H1 (cell line): ENCODE results near the gene GPC6. TPM values are rescaled to one million over a fixed set of nuclear protein-coding genes. Genes with fewer than 3 reads are reported as not detected.
A peak's percentile ranks its signal among the peaks of the same experiment; 100 is the strongest.

Experiments used
- CTCF ChIA-PET: fragments of 300-600 bp; sonication (Branson Sonifier 250); formaldehyde crosslinking; loops from one replicate; lab custom pipeline; 2021; ENCODE audit not compliant: partially characterized antibody; lab: Charles Lee
- POLR2A ChIA-PET: fragments of 300-600 bp; sonication (Branson Sonifier 250); formaldehyde crosslinking; loops from one replicate; lab custom pipeline; 2021; ENCODE audit warnings: inconsistent platforms; ENCODE audit not compliant: partially characterized antibody; lab: Charles Lee
- DNase-seq, 2 experiments: peaks; one replicate each; pipeline versions ENCODE4 v3.0.0 to v3.0.0-alpha.2; 2010 to 2022; ENCODE audit warnings: low spot score in 2 of 2, low read depth in 1 of 2, mixed read lengths in 1 of 2
- FAIRE-seq: peaks from 2 replicates; lab custom pipeline; 2011; peaks lifted over from hg19 to GRCh38; lab: Jason Lieb, UNC
- H2AFZ ChIP-seq: 2 replicates; pipeline ENCODE4 v1.8.1; 2012; ENCODE audit warnings: low read length, inconsistent platforms
- H2AK5ac ChIP-seq: 2 replicates; pipeline ENCODE4 v1.6.1; 2013; ENCODE audit warnings: low read depth, low read length
- H2BK120ac ChIP-seq: replicated peaks from 2 replicates; pipeline ENCODE3; 2013; ENCODE audit warnings: low read depth, low read length, inconsistent platforms
- H2BK12ac ChIP-seq: 2 replicates; pipeline ENCODE4 v1.6.1; 2013; ENCODE audit warnings: low read depth, low read length
- H2BK15ac ChIP-seq: 2 replicates; pipeline ENCODE4 v1.6.1; 2013; ENCODE audit warnings: low read length
- H2BK20ac ChIP-seq: 2 replicates; pipeline ENCODE4 v1.6.1; 2013; ENCODE audit warnings: low read length
- H2BK5ac ChIP-seq: 2 replicates; pipeline ENCODE4 v1.6.1; 2013; ENCODE audit warnings: low read depth, low read length
- H3K14ac ChIP-seq: 2 replicates; pipeline ENCODE4 v1.6.1; 2013; ENCODE audit warnings: inconsistent platforms; ENCODE audit not compliant: insufficient read length
- H3K18ac ChIP-seq: 2 replicates; pipeline ENCODE4 v1.6.1; 2013; ENCODE audit warnings: low read length; ENCODE audit errors: extremely low read depth
- H3K23ac ChIP-seq: 2 replicates; pipeline ENCODE4 v1.6.1; 2013; ENCODE audit warnings: inconsistent platforms; ENCODE audit not compliant: insufficient read length
- H3K23me2 ChIP-seq: 2 replicates; pipeline ENCODE4 v1.6.1; 2013; ENCODE audit warnings: low read depth, low read length
- H3K27ac ChIP-seq: 2 replicates; pipeline ENCODE4 v1.6.1; 2011; ENCODE audit warnings: low read depth, low read length, inconsistent platforms
- H3K27me3 ChIP-seq, 4 experiments: replicated peaks in 1 of 4; 1 replicate in 1 of 4; 2 replicates in 3 of 4; pipeline versions ENCODE4 v1.6.1 to v1.8.1; 2011 to 2013; ENCODE audit warnings: low read length in 3 of 4, mild to moderate bottlenecking in 3 of 4, inconsistent platforms in 2 of 4, mixed read lengths in 2 of 4, moderate library complexity in 1 of 4; ENCODE audit not compliant: control insufficient read depth in 3 of 4, insufficient read depth in 3 of 4; ENCODE audit errors: extremely low read depth in 1 of 4
- H3K36me3 ChIP-seq, 4 experiments: 2 replicates each; pipeline versions ENCODE4 v1.6.1 to v1.8.1; 2011 to 2013; ENCODE audit warnings: mild to moderate bottlenecking in 4 of 4, low read length in 3 of 4, moderate library complexity in 2 of 4, control low read depth in 1 of 4, inconsistent platforms in 1 of 4; ENCODE audit not compliant: insufficient read depth in 4 of 4, control insufficient read depth in 2 of 4
- H3K4ac ChIP-seq: replicated peaks from 2 replicates; pipeline ENCODE3; 2013; ENCODE audit warnings: low read length, low read depth, mixed read lengths, inconsistent platforms; ENCODE audit not compliant: insufficient read length
- H3K4me1 ChIP-seq, 4 experiments: replicated peaks in 1 of 4; 1 replicate in 1 of 4; 2 replicates in 3 of 4; pipeline versions ENCODE4 v1.6.1 to v1.8.1; 2011 to 2013; ENCODE audit warnings: low read length in 3 of 4, inconsistent platforms in 2 of 4, mixed read lengths in 1 of 4; ENCODE audit not compliant: insufficient read depth in 4 of 4, control insufficient read depth in 3 of 4
- H3K4me2 ChIP-seq, 2 experiments: 2 replicates each; pipeline versions ENCODE4 v1.6.1 to v1.8.1; 2011 to 2013; ENCODE audit warnings: low read depth in 2 of 2, low read length in 2 of 2, control low read depth in 1 of 2, inconsistent platforms in 1 of 2, mild to moderate bottlenecking in 1 of 2; ENCODE audit not compliant: insufficient read depth in 1 of 2
- H3K4me3 ChIP-seq, 4 experiments: fragments of 200-600, 300-600 bp in 1 of 4; sonication (generic), shearing (Covaris generic), sonication (Bioruptor Twin) in 1 of 4; 2 replicates each; pipeline versions ENCODE4 v1.5.1 to v1.8.1; 2011 to 2016; ENCODE audit warnings: low read length in 4 of 4, low read depth in 3 of 4, control low read depth in 2 of 4, inconsistent platforms in 2 of 4, mild to moderate bottlenecking in 2 of 4, mixed read lengths in 1 of 4, moderate library complexity in 1 of 4; ENCODE audit not compliant: insufficient read depth in 2 of 4; ENCODE audit errors: extremely low read depth in 1 of 4
- H3K56ac ChIP-seq: replicated peaks from 2 replicates; pipeline ENCODE3; 2013; ENCODE audit warnings: low read depth, mild to moderate bottlenecking, mixed read lengths, low read length, inconsistent platforms; ENCODE audit not compliant: insufficient read length
- H3K79me1 ChIP-seq: 2 replicates; pipeline ENCODE4 v1.6.1; 2013; ENCODE audit warnings: low read depth, low read length, control low read depth
- H3K79me2 ChIP-seq, 2 experiments: 2 replicates each; pipeline versions ENCODE4 v1.6.1 to v1.8.1; 2012 to 2013; ENCODE audit warnings: low read length in 2 of 2, mild to moderate bottlenecking in 2 of 2, inconsistent platforms in 1 of 2; ENCODE audit not compliant: insufficient read depth in 2 of 2, control insufficient read depth in 1 of 2
- H3K9ac ChIP-seq, 4 experiments: replicated peaks in 1 of 4; 1 replicate in 1 of 4; 2 replicates in 3 of 4; pipeline versions ENCODE4 v1.6.1 to v1.8.1; 2011 to 2013; ENCODE audit warnings: low read depth in 3 of 4, low read length in 3 of 4, control low read depth in 2 of 4, mild to moderate bottlenecking in 2 of 4, moderate library complexity in 2 of 4, inconsistent platforms in 1 of 4; ENCODE audit errors: extremely low read depth in 1 of 4
- H3K9me3 ChIP-seq, 2 experiments: 2 replicates each; pipeline versions ENCODE4 v1.6.1 to v1.8.1; 2012 to 2013; ENCODE audit warnings: mild to moderate bottlenecking in 2 of 2, moderate library complexity in 2 of 2, control low read depth in 1 of 2, inconsistent platforms in 1 of 2, low read depth in 1 of 2, low read length in 1 of 2, mixed read lengths in 1 of 2; ENCODE audit not compliant: insufficient read depth in 2 of 2
- H4K20me1 ChIP-seq, 2 experiments: replicated peaks in 1 of 2; 2 replicates each; pipeline versions ENCODE3 to v1.8.1; 2011 to 2013; ENCODE audit warnings: inconsistent platforms in 2 of 2, low read length in 2 of 2, mild to moderate bottlenecking in 1 of 2; ENCODE audit not compliant: insufficient read depth in 2 of 2, control insufficient read depth in 1 of 2
- H4K5ac ChIP-seq: 2 replicates; pipeline ENCODE4 v1.6.1; 2013; ENCODE audit warnings: low read length, low read depth, mixed read lengths, inconsistent platforms; ENCODE audit not compliant: insufficient read length
- H4K8ac ChIP-seq: 2 replicates; pipeline ENCODE4 v1.8.0; 2013; ENCODE audit warnings: mild to moderate bottlenecking, moderate library complexity, low read length, inconsistent platforms; ENCODE audit not compliant: insufficient read depth; ENCODE audit errors: extremely low read depth
- H4K91ac ChIP-seq: replicated peaks from 2 replicates; pipeline ENCODE3; 2013; ENCODE audit warnings: low read length, mixed read lengths, inconsistent platforms; ENCODE audit not compliant: insufficient read length
- BACH1 ChIP-seq: IDR thresholded peaks from 2 replicates; pipeline ENCODE4 v1.6.1; 2012; ENCODE audit warnings: low read length, improper control_type of control experiment
- JUND ChIP-seq: IDR thresholded peaks from 2 replicates; pipeline ENCODE4 v1.6.1; 2011; ENCODE audit warnings: mild to moderate bottlenecking, improper control_type of control experiment, low read length
- TEAD4 ChIP-seq: IDR thresholded peaks from 2 replicates; pipeline ENCODE4 v1.6.1; 2012; ENCODE audit warnings: low read depth, low read length, inconsistent platforms, mixed read lengths
- YY1 ChIP-seq: IDR thresholded peaks from 2 replicates; pipeline ENCODE4 v1.6.1; 2011; ENCODE audit warnings: low read depth, mild to moderate bottlenecking, low read length
- WGBS, 2 experiments: shearing (Covaris generic) in 1 of 2; methylation state at CpG; one replicate each; pipeline versions ENCODE4 v1.1.6 to v1.1.7; 2013 to 2015; ENCODE audit warnings: low lambda C conversion rate in 2 of 2, mixed read lengths in 2 of 2, inconsistent platforms in 1 of 2, low coverage in 1 of 2, missing lambda C conversion rate in 1 of 2; ENCODE audit not compliant: insufficient replicate concordance in 2 of 2, insufficient coverage in 1 of 2, insufficient read length in 1 of 2; ENCODE audit errors: extremely low coverage in 1 of 2, missing lambda C conversion rate in 1 of 2; 5-methylcytosine and 5-hydroxymethylcytosine counted together
- polyA plus RNA-seq, 7 experiments: library from polyadenylated mRNA; depleted of rRNA in 3 of 7; stranded (reverse) in 5 of 7; unstranded in 2 of 7; fragments of >200 nt in 5 of 7; fragments of 200-250 nt in 2 of 7; gene quantifications; 1 replicate in 5 of 7; 2 replicates in 1 of 7; 4 replicates in 1 of 7; pipeline versions ENCODE4 v1.2.1 to v1.2.3, GENCODE V29; 2011 to 2013; ENCODE audit warnings: missing spikeins in 2 of 7, mixed read lengths in 2 of 7
- total RNA-seq: library from RNA; stranded (reverse); fragmentation: NEBNext Ultra II Directional; extraction: Animal tissue kit (Norgen Biotek cat#: 25700); gene quantifications from 2 replicates; pipeline ENCODE4 v1.2.1, GENCODE V29; 2021

The GPC6 gene
- total and polyA plus RNA-seq, 2 of the 8 experiments (the other 6 are each of a cell fraction or from before 2014, with no cell fraction given) = 5.4 to 12.0 TPM

- WGBS, 2 experiments = 82% methylated on average over 6 of the region's 6 CpGs; no CpG with 5 or more reads in 1 of the 2 experiments
- H3K56ac ChIP-seq = no peak overlapping the region
- H3K79me2 ChIP-seq = no peaks in the 10 kb centered on the region
- no peaks in the 10 kb centered on the region for H3K36me3 ChIP-seq
- H4K91ac ChIP-seq = no peak overlapping the region
- POLR2A ChIA-PET = no interaction called here
- no peak overlapping the region for H2AK5ac ChIP-seq
- H2BK15ac ChIP-seq = no peak overlapping the region
- H3K9me3 ChIP-seq = no peaks in the 10 kb centered on the region
- CTCF ChIA-PET = interaction anchor here (0.6 kb wide), 1 partner anchor 1118 kb away, joined by 3 read pairs; no protein-coding TSS in a partner anchor
- TF ChIP-seq TEAD4 (no peak), YY1 (no peak), JUND (no peak), BACH1 (no peak)
- H3K18ac ChIP-seq = no peak overlapping the region
- H2AFZ ChIP-seq = no peak overlapping the region
- H3K23me2 ChIP-seq = no peaks in the 10 kb centered on the region
- H3K27me3 ChIP-seq = no peaks in the 10 kb centered on the region
- no peak overlapping the region for H4K8ac ChIP-seq
- H3K9ac ChIP-seq = no peak overlapping the region
- FAIRE-seq (no peak), DNase-seq (no peak)
- H2BK20ac ChIP-seq = no peak overlapping the region
- H3K4ac ChIP-seq = no peak overlapping the region
- H3K4me2 ChIP-seq = no peak overlapping the region
- H3K14ac ChIP-seq = no peak overlapping the region
- no peak overlapping the region for H2BK120ac ChIP-seq
- no peak overlapping the region for H4K5ac ChIP-seq
- no peak overlapping the region for H3K4me3 ChIP-seq
- no peak overlapping the region for H2BK5ac ChIP-seq
- no peaks in the 10 kb centered on the region for H3K79me1 ChIP-seq
- H2BK12ac ChIP-seq = no peak overlapping the region
- H3K23ac ChIP-seq = peak overlapping the region; percentile 52
- no peak overlapping the region for H3K27ac ChIP-seq
- no peaks in the 10 kb centered on the region for H4K20me1 ChIP-seq
- no peaks in the 10 kb centered on the region for H3K4me1 ChIP-seq
Measured at GRCh38 chr13:93963266-93964145, 736.9 kb downstream of the GPC6 start.
